ENCODE results near the gene GNA15. TPM values are rescaled to one million over a fixed set of nuclear protein-coding genes. Genes with fewer than 3 reads are reported as not detected.

GNA15 gene
- total and polyA plus RNA-seq, 5 donors from 2014 or later: 4.1 to 43.0 (median 6.8) TPM

GRCh38 chr19:3142292-3142670 lies 6.4 kb downstream of the GNA15 start:
- H3K4me3 ChIP-seq (ENCODE audit: low read depth, low read length): no peak overlapping the region
- peak in 1 of 2 donors; percentile 6 for ATAC-seq (ENCODE audit: low read depth in 2 of 2)
- no peak for DNase-seq
- peaks cover 12% of the 10 kb centered on the region for H3K4me1 ChIP-seq (ENCODE audit: control insufficient read depth, insufficient read depth, low read length, poor library complexity, severe bottlenecking)
- peak overlapping the region; percentile 79 to 93 (median 84) for H3K27ac Mint-ChIP-seq
- H3K4me1 Mint-ChIP-seq: peaks cover 4 to 31% (median 17%) of the 10 kb centered on the region in 4 donors
- H3K27me3 ChIP-seq (ENCODE audit: control insufficient read depth, insufficient read depth, low read length): no peaks in the 10 kb centered on the region
- H3K36me3 ChIP-seq (ENCODE audit: control insufficient read depth, insufficient read depth, low read length): no peaks in the 10 kb centered on the region
- no peaks in the 10 kb centered on the region for H3K36me3 Mint-ChIP-seq
- peaks cover 0 to 4% (median 0%) of the 10 kb centered on the region in 7 donors for H3K9me3 Mint-ChIP-seq
- no peak overlapping the region for H3K4me3 Mint-ChIP-seq
- H3K9me3 ChIP-seq (ENCODE audit: control insufficient read depth in 2 of 2, low read length in 2 of 2): no peaks in the 10 kb centered on the region
- no peaks in the 10 kb centered on the region for H3K27me3 Mint-ChIP-seq
- H3K27ac ChIP-seq (ENCODE audit: insufficient read depth, low read length, poor library complexity, severe bottlenecking): peak overlapping the region; percentile 65

- Mint-ChIP-seq H3K4me1 (peaks cover 4 to 27% (median 16%) of the 10 kb centered on the region in 4 donors), H3K9me3 (peaks cover 0 to 4% (median 0%) of the 10 kb centered on the region in 7 donors), H3K36me3 (no peaks in the 10 kb centered on the region), H3K27ac (peak overlapping the region; percentile 79 to 93 (median 84)), H3K4me3 (no peak overlapping the region), H3K27me3 (no peaks in the 10 kb centered on the region)
- Histone ChIP-seq H3K27ac (ENCODE audit: insufficient read depth, low read length, poor library complexity, severe bottlenecking) (peak overlapping the region; percentile 65), H3K4me3 (ENCODE audit: low read depth, low read length) (no peak overlapping the region), H3K4me1 (ENCODE audit: control insufficient read depth, insufficient read depth, low read length, poor library complexity, severe bottlenecking) (peaks cover 11% of the 10 kb centered on the region), H3K36me3 (ENCODE audit: control insufficient read depth, insufficient read depth, low read length) (no peaks in the 10 kb centered on the region), H3K9me3 (ENCODE audit: control insufficient read depth in 2 of 2, low read length in 2 of 2) (no peaks in the 10 kb centered on the region), H3K27me3 (ENCODE audit: control insufficient read depth, insufficient read depth, low read length) (no peaks in the 10 kb centered on the region)
- DNase-seq (no peak), ATAC-seq (ENCODE audit: low read depth in 2 of 2) (no peak)
Observed at GRCh38 chr19:3142781-3143337, 7.0 kb downstream of the GNA15 start.

GRCh38 chr19:3145909-3146676 lies 10.3 kb downstream of the GNA15 start:
- ATAC-seq (ENCODE audit: low read depth in 2 of 2) (no peak), DNase-seq (no peak)
- no peaks in the 10 kb centered on the region for H3K27me3 Mint-ChIP-seq
- Histone ChIP-seq H3K27me3 (ENCODE audit: control insufficient read depth, insufficient read depth, low read length) (no peaks in the 10 kb centered on the region), H3K4me1 (ENCODE audit: control insufficient read depth, insufficient read depth, low read length, poor library complexity, severe bottlenecking) (peaks cover 11% of the 10 kb centered on the region), H3K36me3 (ENCODE audit: control insufficient read depth, insufficient read depth, low read length) (peaks cover 2% of the 10 kb centered on the region), H3K9me3 (ENCODE audit: control insufficient read depth in 2 of 2, low read length in 2 of 2) (no peaks in the 10 kb centered on the region), H3K4me3 (ENCODE audit: low read depth, low read length) (no peak overlapping the region), H3K27ac (ENCODE audit: insufficient read depth, low read length, poor library complexity, severe bottlenecking) (no peak overlapping the region)
- no peaks in the 10 kb centered on the region for H3K9me3 Mint-ChIP-seq
- H3K4me1 Mint-ChIP-seq: peaks cover 0 to 17% (median 9%) of the 10 kb centered on the region in 4 donors
- H3K36me3 Mint-ChIP-seq: no peaks in the 10 kb centered on the region
- no peak overlapping the region for H3K4me3 Mint-ChIP-seq
- peak overlapping the region in 2 of 3 donors; percentile 65 to 91 for H3K27ac Mint-ChIP-seq

GRCh38 chr19:3146677-3147100 lies 10.9 kb downstream of the GNA15 start:
- H3K4me3 ChIP-seq (ENCODE audit: low read depth, low read length): no peak overlapping the region
- peaks cover 0 to 13% (median 6%) of the 10 kb centered on the region in 4 donors for H3K4me1 Mint-ChIP-seq
- no peaks in the 10 kb centered on the region for H3K9me3 Mint-ChIP-seq
- no peaks in the 10 kb centered on the region for H3K36me3 Mint-ChIP-seq
- DNase-seq (peak; percentile 43 to 57 (median 49)), ATAC-seq (ENCODE audit: low read depth in 2 of 2) (peak; percentile 57 to 59)
- H3K4me1 ChIP-seq (ENCODE audit: control insufficient read depth, insufficient read depth, low read length, poor library complexity, severe bottlenecking): peaks cover 6% of the 10 kb centered on the region
- H3K36me3 ChIP-seq (ENCODE audit: control insufficient read depth, insufficient read depth, low read length): peaks cover 2% of the 10 kb centered on the region
- H3K27ac Mint-ChIP-seq: peak overlapping the region in 2 of 3 donors; percentile 65 to 91
- H3K9me3 ChIP-seq (ENCODE audit: control insufficient read depth in 2 of 2, low read length in 2 of 2): no peaks in the 10 kb centered on the region
- H3K27me3 ChIP-seq (ENCODE audit: control insufficient read depth, insufficient read depth, low read length): no peaks in the 10 kb centered on the region
- H3K4me3 Mint-ChIP-seq: no peak overlapping the region
- no peak overlapping the region for H3K27ac ChIP-seq (ENCODE audit: insufficient read depth, low read length, poor library complexity, severe bottlenecking)
- no peaks in the 10 kb centered on the region for H3K27me3 Mint-ChIP-seq

GRCh38 chr19:3148503-3148902 lies 12.7 kb downstream of the GNA15 start:
- Mint-ChIP-seq H3K4me3 (no peak overlapping the region), H3K27ac (no peak overlapping the region), H3K4me1 (peaks cover 0 to 5% (median 0%) of the 10 kb centered on the region in 4 donors), H3K9me3 (no peaks in the 10 kb centered on the region), H3K27me3 (no peaks in the 10 kb centered on the region), H3K36me3 (no peaks in the 10 kb centered on the region)
- H3K4me3 ChIP-seq (ENCODE audit: low read depth, low read length): no peak overlapping the region
- H3K27me3 ChIP-seq (ENCODE audit: control insufficient read depth, insufficient read depth, low read length): no peaks in the 10 kb centered on the region
- H3K9me3 ChIP-seq (ENCODE audit: control insufficient read depth in 2 of 2, low read length in 2 of 2): no peaks in the 10 kb centered on the region
- DNase-seq (no peak), ATAC-seq (ENCODE audit: low read depth in 2 of 2) (no peak)
- H3K27ac ChIP-seq (ENCODE audit: insufficient read depth, low read length, poor library complexity, severe bottlenecking): no peak overlapping the region
- peaks cover 2% of the 10 kb centered on the region for H3K36me3 ChIP-seq (ENCODE audit: control insufficient read depth, insufficient read depth, low read length)
- no peaks in the 10 kb centered on the region for H3K4me1 ChIP-seq (ENCODE audit: control insufficient read depth, insufficient read depth, low read length, poor library complexity, severe bottlenecking)

- no peak for ATAC-seq (ENCODE audit: low read depth in 2 of 2)
- Mint-ChIP-seq H3K27ac (peak overlapping the region in 1 of 3 donors; percentile 53), H3K9me3 (no peaks in the 10 kb centered on the region), H3K4me1 (peaks cover 0 to 5% (median 0%) of the 10 kb centered on the region in 4 donors), H3K4me3 (no peak overlapping the region), H3K36me3 (no peaks in the 10 kb centered on the region), H3K27me3 (no peaks in the 10 kb centered on the region)
- Histone ChIP-seq H3K36me3 (ENCODE audit: control insufficient read depth, insufficient read depth, low read length) (peaks cover 2% of the 10 kb centered on the region), H3K27me3 (ENCODE audit: control insufficient read depth, insufficient read depth, low read length) (no peaks in the 10 kb centered on the region), H3K4me3 (ENCODE audit: low read depth, low read length) (no peak overlapping the region), H3K4me1 (ENCODE audit: control insufficient read depth, insufficient read depth, low read length, poor library complexity, severe bottlenecking) (no peaks in the 10 kb centered on the region), H3K9me3 (ENCODE audit: control insufficient read depth in 2 of 2, low read length in 2 of 2) (no peaks in the 10 kb centered on the region), H3K27ac (ENCODE audit: insufficient read depth, low read length, poor library complexity, severe bottlenecking) (no peak overlapping the region)
- DNase-seq: no peak
Observed at GRCh38 chr19:3149089-3149488, 13.3 kb downstream of the GNA15 start.

GRCh38 chr19:3149526-3150505 lies 14.0 kb downstream of the GNA15 start:
- Histone ChIP-seq H3K27me3 (ENCODE audit: control insufficient read depth, insufficient read depth, low read length) (no peaks in the 10 kb centered on the region), H3K36me3 (ENCODE audit: control insufficient read depth, insufficient read depth, low read length) (peaks cover 2% of the 10 kb centered on the region), H3K4me1 (ENCODE audit: control insufficient read depth, insufficient read depth, low read length, poor library complexity, severe bottlenecking) (peaks cover 5% of the 10 kb centered on the region), H3K4me3 (ENCODE audit: low read depth, low read length) (no peak overlapping the region), H3K27ac (ENCODE audit: insufficient read depth, low read length, poor library complexity, severe bottlenecking) (no peak overlapping the region), H3K9me3 (ENCODE audit: control insufficient read depth in 2 of 2, low read length in 2 of 2) (no peaks in the 10 kb centered on the region)
- H3K4me1 Mint-ChIP-seq: peaks cover 0 to 5% (median 0%) of the 10 kb centered on the region in 4 donors
- no peak overlapping the region for H3K4me3 Mint-ChIP-seq
- DNase-seq (no peak), ATAC-seq (ENCODE audit: low read depth in 2 of 2) (no peak)
- H3K27ac Mint-ChIP-seq: peak overlapping the region in 1 of 3 donors; percentile 53
- no peaks in the 10 kb centered on the region for H3K9me3 Mint-ChIP-seq
- H3K27me3 Mint-ChIP-seq: no peaks in the 10 kb centered on the region
- no peaks in the 10 kb centered on the region for H3K36me3 Mint-ChIP-seq
